Stimulated activated CD8-positive, alpha-beta memory T cell treated with anti-CD3 and anti-CD28 coated beads, Interleukin-12 subunit alpha, Interleukin-12 subunit beta, amount 100 ng/mL, for 24 hours (primary cell): ENCODE measurements around the gene CNN1.
"Not testable (repeated sequence)": the region's sequence is repeated elsewhere in the genome, so short reads cannot be mapped to it uniquely, and the experiment has no call there.

Experiments used
- DNase-seq: peaks from one replicate; pipeline ENCODE4 v3.0.0-alpha.2; 2020; ENCODE audit errors: extremely low read depth

The CNN1 gene

DNA sequence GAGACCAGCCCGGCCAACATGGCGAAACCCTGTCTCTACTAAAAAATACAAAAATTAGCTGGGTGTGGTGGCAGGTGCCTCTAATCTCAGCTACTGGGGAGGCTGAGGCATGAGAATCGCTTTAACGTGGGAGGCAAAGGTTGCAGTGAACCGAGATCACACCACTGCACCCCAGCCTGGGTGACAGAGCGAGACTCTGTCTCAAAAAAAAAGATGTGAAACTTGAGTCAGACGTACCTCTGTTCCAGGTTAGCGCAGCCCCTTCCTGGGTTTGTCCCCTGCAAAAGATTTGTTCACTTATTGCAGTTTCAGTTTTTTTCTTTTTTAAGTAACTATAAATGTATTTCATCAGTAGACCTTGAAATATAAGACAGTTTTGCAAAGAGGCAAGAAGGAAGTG is 61.1 kb downstream of the CNN1 start:
- DNase-seq: not testable (repeated sequence)
